GM18867 (cell line): Measurements from ENCODE around the gene TMEM248.
"Not testable (repeated sequence)": the region's sequence is repeated elsewhere in the genome, so short reads cannot be mapped to it uniquely, and the experiment has no call there.

Experiments used
- ATAC-seq: cut with Tn5 transposase; IDR thresholded peaks from one replicate; pipeline ENCODE4 v1.9.1; 2021; ENCODE audit warnings: mild to moderate bottlenecking, moderate library complexity; ENCODE audit not compliant: unreplicated experiment

TMEM248 gene

GRCh38 chr7:66908598-66908997 lies 12.4 kb upstream of the TMEM248 start:
- ATAC-seq: not testable (repeated sequence)

GRCh38 chr7:66910789-66911188 lies 10.2 kb upstream of the TMEM248 start:
- no peak for ATAC-seq

GRCh38 chr7:66911191-66911590 lies 9.8 kb upstream of the TMEM248 start:
- not testable (repeated sequence) for ATAC-seq

DNA sequence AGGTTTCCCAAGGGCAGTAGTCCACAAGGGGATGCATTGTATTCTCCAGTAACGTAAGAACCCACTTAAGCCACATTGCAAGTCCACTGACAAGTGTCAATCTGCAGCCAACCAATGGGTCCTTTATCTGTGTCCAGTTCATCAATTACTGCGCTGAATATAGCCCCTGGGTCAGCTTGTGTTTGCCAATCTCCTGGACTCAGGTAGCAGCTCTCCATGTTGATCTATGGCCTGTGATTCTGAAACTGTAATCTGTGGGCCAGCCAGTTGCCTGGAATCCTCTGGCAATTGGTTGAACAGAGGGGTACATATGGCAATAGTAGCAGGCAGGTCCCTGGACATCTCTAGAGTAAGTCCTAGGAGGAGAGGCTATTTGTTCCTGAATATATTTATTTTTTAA lies 8.8 kb upstream of the TMEM248 start:
- ATAC-seq: no peak

DNA sequence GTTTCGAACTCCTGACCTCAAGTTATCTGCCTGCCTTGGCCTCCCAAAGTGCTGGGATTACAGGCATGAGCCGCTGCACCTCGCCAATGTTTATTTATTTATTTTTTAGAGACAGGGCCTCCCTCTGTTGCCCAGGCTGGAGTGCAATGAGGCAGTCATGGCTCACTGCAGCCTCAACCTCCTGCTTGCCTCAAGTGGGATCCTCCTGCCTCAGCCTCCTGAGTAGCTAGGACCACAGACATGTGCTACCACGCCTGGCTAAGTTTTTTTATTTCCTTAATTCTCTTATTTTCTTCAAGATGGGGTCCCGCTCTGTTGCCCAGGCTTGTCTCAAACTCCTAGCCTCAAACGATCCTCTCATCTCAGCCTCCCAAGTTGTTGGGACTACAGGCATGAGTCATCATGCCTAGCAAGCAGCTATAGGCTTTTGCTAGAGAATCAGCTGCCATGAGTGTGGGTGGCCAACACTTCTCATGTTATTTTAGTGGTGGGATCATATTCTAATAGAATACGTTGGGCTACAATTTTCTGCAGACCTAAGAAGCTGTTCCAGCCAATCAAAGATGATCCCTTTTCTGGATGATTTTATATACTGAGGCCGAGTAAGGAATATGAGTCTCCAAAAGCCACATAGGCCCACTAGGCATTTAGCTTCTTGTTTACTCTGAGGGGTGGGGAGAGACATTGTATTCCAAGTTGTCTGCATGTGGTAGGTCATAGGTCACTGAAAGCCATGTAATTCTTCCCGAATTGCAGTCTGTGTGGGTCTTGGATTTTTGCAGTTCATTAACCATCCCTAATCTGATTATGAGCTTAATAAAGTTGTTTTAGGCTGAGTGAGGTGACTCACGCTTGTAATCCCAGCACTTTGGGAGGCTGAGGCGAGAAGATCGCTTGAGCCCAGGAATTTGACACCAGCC lies 7.6 kb upstream of the TMEM248 start:
- no peak for ATAC-seq

DNA sequence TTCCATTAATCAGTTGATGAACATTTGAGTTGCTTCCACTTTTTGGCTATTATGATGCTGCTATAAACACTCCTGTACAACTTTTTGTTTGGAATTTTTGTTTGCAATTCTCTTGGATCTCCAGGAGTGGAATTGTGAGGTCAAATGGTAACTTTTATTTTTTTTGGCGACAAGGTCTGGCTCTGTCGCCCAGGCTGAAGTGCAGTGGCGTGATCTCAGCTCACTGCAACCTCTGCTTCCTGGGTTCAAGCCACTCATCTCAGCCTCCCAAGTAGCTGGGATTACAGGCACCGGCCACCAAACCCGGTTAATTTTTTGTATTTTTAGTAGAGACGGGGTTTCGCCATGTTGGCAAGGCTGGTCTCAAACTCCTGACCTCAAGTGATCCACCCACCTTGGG lies 3.1 kb upstream of the TMEM248 start:
- ATAC-seq: not testable (repeated sequence)

DNA sequence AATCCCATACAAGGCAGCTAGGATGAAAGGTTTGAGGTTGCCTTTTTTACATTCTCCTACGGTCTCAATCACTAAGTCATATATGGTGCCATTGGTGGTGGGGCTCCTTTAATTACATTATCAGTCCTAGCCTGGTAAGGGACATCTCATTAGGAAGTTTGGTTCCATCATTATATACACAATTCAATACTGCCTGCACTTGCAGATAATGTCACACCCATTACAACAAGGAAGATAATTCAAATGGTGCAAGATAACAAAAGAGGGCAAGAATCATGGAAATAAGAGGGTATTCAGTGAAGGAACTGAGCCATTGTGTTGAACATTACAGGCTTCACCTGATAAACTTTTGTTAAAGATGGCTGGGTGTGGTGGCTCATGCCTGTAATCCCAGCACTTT lies 1.7 kb upstream of the TMEM248 start:
- ATAC-seq: no peak

DNA sequence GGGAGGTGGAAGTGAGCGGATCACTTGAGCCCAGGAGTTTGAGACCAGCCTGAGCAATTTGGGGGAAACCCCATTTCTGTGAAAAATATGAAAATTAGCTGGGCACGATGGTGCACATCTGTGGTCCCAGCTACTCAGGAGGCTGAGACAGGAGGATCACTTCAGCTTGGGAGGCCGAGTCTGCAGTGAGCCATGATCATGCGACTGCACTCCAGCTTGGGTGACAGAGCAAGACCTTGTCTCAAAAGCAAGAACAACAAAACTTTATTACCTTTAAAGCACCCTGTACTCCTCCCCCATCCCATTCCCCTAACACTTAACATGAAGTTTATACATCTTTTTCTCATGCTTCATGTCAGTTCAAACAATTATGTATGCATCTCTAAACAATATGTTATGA lies 1.3 kb upstream of the TMEM248 start:
- ATAC-seq: no peak

GRCh38 chr7:66920256-66920655 lies 769 bp upstream of the TMEM248 start:
- ATAC-seq: no peak

- ATAC-seq: peak; percentile 21
Measured at GRCh38 chr7:66921396-66921917, 432 bp downstream of the TMEM248 start.

DNA sequence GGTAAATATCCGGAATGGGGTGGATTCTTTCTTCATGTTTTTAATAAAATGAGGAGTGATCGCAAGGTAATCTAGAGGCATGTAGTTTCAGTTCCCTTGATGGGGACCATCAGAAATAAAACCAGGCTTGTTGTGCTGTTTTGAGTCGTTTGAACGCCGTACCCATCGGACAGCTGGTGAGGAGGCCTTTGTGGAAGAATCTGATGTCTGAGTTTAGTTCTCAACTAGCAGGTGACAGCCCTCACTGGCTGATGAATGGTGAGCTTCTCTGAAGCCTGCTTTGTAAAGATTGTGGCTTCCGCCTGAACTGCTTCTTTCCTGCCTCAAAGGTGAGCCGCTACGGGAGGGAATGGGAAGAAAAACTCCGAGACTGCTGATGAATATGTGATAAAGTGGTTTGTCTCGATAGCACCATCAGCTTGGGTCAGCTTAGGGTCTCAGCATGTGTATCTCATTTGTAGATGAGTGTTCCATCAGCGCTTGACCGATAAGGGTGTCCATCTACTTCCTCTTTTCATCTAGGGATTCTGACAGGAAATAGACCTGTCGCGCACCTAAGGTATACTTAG lies 977 bp downstream of the TMEM248 start:
- ATAC-seq: peak; percentile 24

DNA sequence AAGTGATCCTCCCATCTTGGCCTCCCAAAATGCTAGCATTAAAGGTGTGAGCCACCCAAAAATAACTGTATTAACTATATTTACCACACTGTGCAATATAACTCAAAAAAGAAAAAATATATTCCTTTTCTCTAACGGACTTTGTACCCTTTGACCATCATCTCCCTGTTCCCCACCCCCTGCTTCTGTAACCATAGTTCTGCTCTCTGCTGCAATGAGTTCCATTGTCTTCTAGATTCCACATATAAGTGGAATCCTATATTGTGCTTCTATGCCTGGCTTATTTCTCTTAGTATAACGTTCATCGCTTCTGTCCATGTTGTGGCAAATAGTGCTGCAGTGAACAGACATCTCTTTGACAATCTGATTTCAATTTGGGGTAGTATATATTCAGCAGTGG lies 4.2 kb downstream of the TMEM248 start:
- ATAC-seq: no peak

GRCh38 chr7:66927348-66927948 lies 6.4 kb downstream of the TMEM248 start:
- no peak for ATAC-seq

DNA sequence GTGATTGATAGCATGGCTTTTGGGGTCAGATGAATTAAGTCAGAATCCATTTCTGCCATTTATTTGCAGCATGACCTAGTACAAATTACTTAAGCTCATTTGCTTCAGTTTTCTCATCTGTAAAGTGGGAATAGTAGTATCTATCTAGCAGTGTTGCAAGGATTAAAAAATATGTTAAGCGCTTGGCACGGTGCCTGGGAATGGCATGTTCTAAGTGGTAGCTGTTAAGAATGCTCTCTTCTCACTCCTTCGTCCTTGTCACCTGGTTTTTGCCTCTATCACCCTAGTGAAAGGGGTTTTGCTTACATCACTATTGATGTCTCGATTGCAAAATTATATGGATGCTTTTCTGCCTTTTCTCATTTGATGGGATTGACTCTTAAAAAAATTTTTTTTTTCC lies 7.4 kb downstream of the TMEM248 start:
- no peak for ATAC-seq

DNA sequence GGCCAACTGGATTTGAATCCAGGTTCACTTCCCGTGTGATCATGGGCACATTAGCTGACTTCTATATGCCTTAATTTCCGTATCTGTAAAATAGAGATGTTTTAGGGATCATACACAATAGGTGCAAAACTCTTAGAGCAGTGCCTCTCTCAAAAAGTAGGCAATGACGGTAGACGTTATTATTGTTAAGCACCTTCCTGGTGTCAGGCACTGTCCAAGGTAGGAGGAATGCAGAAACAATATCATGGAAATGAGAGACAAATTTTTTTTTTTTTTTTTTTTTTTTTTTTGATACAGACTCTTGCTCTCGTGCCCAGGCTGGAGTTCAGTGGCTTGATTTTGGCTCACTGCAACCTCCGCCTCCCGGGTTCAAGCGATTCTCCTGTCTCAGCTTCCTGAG lies 8.1 kb downstream of the TMEM248 start:
- ATAC-seq: no peak

GRCh38 chr7:66929935-66930334 lies 8.9 kb downstream of the TMEM248 start:
- ATAC-seq: no peak

GRCh38 chr7:66930341-66930740 lies 9.3 kb downstream of the TMEM248 start:
- no peak for ATAC-seq

DNA sequence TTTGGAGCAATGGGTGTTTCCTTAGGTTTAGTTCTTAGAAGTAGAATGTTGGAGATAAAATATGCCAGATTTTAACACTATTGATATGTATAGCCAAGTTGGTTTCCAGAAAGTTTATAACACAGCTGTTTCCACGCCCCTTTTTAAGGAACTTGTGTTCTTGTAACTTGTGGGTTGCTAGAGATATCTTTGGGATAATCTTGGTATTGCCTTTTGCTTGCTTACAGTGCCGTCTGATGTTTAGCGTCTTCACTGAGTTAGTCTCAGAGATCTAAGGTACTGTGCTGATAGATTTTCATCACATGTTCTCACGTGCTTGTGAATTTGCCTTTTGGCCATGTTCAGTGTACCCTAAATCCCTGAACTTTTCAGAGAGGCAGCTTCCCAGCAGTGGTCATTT lies 12.4 kb downstream of the TMEM248 start:
- ATAC-seq: no peak

DNA sequence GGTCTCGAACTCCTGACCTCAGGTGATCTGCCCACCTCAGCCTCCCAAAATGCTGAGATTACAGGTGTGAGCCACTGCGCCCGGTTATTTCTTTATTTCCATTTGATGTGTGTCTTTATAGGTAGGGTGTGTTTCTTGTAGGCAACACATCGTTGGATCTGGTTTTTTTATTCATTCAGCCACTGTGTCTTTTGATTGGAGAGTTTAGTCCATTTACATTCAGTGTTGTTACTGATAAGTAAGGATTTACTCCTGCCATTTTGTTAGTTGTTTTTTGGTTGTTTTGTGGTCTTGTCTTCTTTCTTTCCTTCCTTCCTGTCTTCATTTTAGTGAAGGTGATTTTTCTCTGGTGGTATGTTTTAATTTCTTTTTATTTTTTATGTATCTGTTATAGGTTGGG lies 16.9 kb downstream of the TMEM248 start:
- ATAC-seq: no peak

- ATAC-seq: no peak
Measured at GRCh38 chr7:66939325-66939724, 18.3 kb downstream of the TMEM248 start.

DNA sequence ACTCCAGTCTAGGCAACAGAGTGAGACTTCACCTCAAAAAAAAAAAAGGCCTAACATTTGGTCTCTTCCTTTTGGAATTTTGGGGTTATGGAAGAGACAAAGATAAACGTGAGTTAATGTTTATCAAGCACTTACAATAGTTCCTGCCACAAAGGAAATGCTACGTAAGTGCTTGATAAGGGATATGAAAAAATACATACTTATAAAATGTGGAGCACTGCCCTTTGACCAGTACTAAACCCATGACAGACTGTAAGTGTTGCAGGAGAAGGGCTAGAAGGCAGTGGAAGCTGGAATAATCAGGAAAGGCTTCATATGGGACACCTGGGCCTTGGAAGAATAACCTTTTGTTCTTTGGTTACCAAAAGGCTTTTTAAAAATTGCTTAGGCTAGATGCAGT lies 25.5 kb downstream of the TMEM248 start:
- no peak for ATAC-seq
